Measurements from ENCODE around the gene HSDL2.

GRCh38 chr9:112333639-112334431 lies 46.1 kb upstream of the HSDL2 start:
- TF ChIP-seq CTCF (conservative IDR thresholded peaks at IDR 0.05; ENCODE audit: low read length) (peak; percentile 46; the same call in 1 of the 2 replicates), EZH2phosphoT487 (IDR thresholded peaks at IDR 0.05; ENCODE audit: borderline replicate concordance) (no peak)

All from Loucy (cell line).